Lower lobe of right lung (tissue), 2 donors: Measurements from ENCODE around the gene CDCA7L. TPM values are rescaled to one million over a fixed set of nuclear protein-coding genes. Genes with fewer than 3 reads are reported as not detected.
A peak's percentile ranks its signal among the peaks of the same experiment; 100 is the strongest.

ENCODE experiments used
- ATAC-seq, 2 donors: fragments of 200-7000 bp; cut with Tn5 transposase; one replicate each; pipeline ENCODE4 v1.9.1; 2020 to 2022; ENCODE audit warnings: mild to moderate bottlenecking in 2 of 2, moderate library complexity in 2 of 2
- DNase-seq: peaks from one replicate; pipeline ENCODE4 v3.0.0-alpha.2; 2020
- H3K27ac ChIP-seq: fragments of 200-600 bp; one replicate; pipeline ENCODE4 v1.8.0; 2022
- H3K27me3 ChIP-seq: fragments of 200-600 bp; one replicate; pipeline ENCODE4 v1.8.0; 2022; ENCODE audit warnings: low read depth
- H3K36me3 ChIP-seq: fragments of 200-600 bp; one replicate; pipeline ENCODE4 v1.8.0; 2022; ENCODE audit warnings: mild to moderate bottlenecking
- H3K4me1 ChIP-seq: fragments of 200-600 bp; one replicate; pipeline ENCODE4 v1.8.0; 2022
- H3K4me3 ChIP-seq: fragments of 200-600 bp; one replicate; pipeline ENCODE4 v1.8.0; 2022; ENCODE audit warnings: mild to moderate bottlenecking
- H3K9me3 ChIP-seq: fragments of 200-600 bp; one replicate; pipeline ENCODE4 v1.8.0; 2022
- intact Hi-C: fragments of 100-400 bp; cut with DNase I; formaldehyde crosslinking; loops from one replicate; pipeline ENCODE4 v1.11.0; 2022
- long read RNA-seq: library from polyadenylated mRNA; unstranded; transcript quantifications from one replicate; pipeline ENCODE4 v2.0.0, GENCODE V29; 2021
- total RNA-seq: library from RNA; stranded (reverse); fragmentation: NEBNext Ultra II Directional; extraction: Animal tissue kit (Norgen Biotek cat#: 25700); gene quantifications from one replicate; pipeline ENCODE4 v1.2.1, GENCODE V29; 2021
- TF ChIP-seq, protein P1 (sequence below): fragments of 200-600 bp; IDR thresholded peaks from one replicate; pipeline ENCODE4 v1.8.0; 2022; ENCODE audit warnings: antibody characterized with exemption, mild to moderate bottlenecking
- donor health status: DM: no; HTN: yes; CAD: no; lungs with severe emphysema.

CDCA7L gene
- 33.9 TPM for total RNA-seq
- long read RNA-seq, transcript CDCA7L-202 (9 exons, 1,830 nt): minor isoform, 9 of 83 reads
- long read RNA-seq, transcript CDCA7L-203 (10 exons, 3,066 nt): major isoform, 36 of 83 reads
- long read RNA-seq, partial matches to known transcripts: 5 of 83 reads
- long read RNA-seq, other reads (novel, unspliced or antisense): 32 of 83 reads

GRCh38 chr7:21945454-21946221 is at the start of gene CDCA7L:
Gene CDCA7L, minus strand, starts transcription at chr7:21945899. Its CDS starts 95 bp downstream, at chr7:21945804.
- ATAC-seq (peak; percentile 92 to 94), DNase-seq (peak; percentile 84)
- TF ChIP-seq, protein P1, sequence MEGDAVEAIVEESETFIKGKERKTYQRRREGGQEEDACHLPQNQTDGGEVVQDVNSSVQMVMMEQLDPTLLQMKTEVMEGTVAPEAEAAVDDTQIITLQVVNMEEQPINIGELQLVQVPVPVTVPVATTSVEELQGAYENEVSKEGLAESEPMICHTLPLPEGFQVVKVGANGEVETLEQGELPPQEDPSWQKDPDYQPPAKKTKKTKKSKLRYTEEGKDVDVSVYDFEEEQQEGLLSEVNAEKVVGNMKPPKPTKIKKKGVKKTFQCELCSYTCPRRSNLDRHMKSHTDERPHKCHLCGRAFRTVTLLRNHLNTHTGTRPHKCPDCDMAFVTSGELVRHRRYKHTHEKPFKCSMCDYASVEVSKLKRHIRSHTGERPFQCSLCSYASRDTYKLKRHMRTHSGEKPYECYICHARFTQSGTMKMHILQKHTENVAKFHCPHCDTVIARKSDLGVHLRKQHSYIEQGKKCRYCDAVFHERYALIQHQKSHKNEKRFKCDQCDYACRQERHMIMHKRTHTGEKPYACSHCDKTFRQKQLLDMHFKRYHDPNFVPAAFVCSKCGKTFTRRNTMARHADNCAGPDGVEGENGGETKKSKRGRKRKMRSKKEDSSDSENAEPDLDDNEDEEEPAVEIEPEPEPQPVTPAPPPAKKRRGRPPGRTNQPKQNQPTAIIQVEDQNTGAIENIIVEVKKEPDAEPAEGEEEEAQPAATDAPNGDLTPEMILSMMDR: no peak
- Histone ChIP-seq H3K9me3 (no peaks in the 10 kb centered on the region), H3K4me3 (peak within 1 kb of the TSS; percentile 75), H3K36me3 (no peaks in the 10 kb centered on the region), H3K27ac (peak within 1 kb of the TSS; percentile 83), H3K4me1 (peaks cover 23% of the 10 kb centered on the region), H3K27me3 (no peaks in the 10 kb centered on the region)
- intact Hi-C loops: no loop called here

DNA sequence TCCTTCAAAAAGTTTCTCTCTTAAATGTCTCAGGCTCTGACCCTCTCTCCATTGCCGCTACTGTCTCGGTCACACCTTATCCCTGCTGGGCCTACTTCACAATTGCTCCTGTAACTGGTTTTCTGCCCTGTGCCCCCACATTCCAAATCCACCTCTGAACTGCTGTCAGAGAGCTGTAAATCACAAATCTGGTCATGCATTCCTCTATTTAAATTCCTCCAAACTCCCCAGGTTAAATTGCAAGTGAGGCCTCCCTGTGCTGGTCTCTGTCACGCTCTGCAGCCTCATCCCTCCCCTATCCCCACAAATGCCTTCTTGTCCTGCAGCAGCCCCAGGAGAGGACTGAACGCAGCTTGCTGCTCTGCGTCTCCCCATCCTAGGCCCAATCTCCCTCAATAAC is 40.4 kb upstream of the CDCA7L start:
- ATAC-seq: no peak

DNA sequence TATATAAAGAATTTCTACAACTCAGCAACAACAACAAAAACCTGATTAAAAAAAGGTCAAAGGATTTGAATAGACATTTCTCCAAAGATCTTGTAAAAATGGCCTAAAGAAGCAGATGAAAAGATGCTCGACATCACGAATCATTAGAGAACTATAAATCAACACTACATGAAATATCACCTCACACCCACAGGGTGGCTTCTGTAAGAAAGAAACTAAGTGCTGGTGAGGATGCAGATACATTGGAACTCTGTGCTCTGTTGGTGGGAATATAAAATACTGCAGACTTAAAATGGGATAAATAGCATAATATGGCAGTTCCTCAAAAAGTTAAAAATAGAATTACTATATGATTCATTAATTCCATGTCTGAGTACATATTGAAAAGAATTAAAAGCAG is 38.3 kb upstream of the CDCA7L start:
- Histone ChIP-seq H3K27me3 (no peaks in the 10 kb centered on the region), H3K36me3 (no peaks in the 10 kb centered on the region), H3K27ac (no peak overlapping the region), H3K4me1 (no peaks in the 10 kb centered on the region), H3K4me3 (no peak overlapping the region), H3K9me3 (no peaks in the 10 kb centered on the region)
- no peak for DNase-seq
- no peak for ATAC-seq
- intact Hi-C loops: no loop called here
- TF ChIP-seq, protein P1: no peak

More for the DNA sequence above, 40.4 kb upstream of the CDCA7L start:
- Histone ChIP-seq H3K27me3 (no peaks in the 10 kb centered on the region), H3K4me1 (no peaks in the 10 kb centered on the region), H3K36me3 (no peaks in the 10 kb centered on the region), H3K27ac (no peak overlapping the region), H3K4me3 (no peak overlapping the region), H3K9me3 (no peaks in the 10 kb centered on the region)
- TF ChIP-seq, protein P1: no peak
- intact Hi-C loops: no loop called here
- DNase-seq: no peak

GRCh38 chr7:21983056-21983455 is 37.4 kb upstream of the CDCA7L start:
- H3K4me1 ChIP-seq: no peaks in the 10 kb centered on the region
- no peak overlapping the region for H3K4me3 ChIP-seq
- no peaks in the 10 kb centered on the region for H3K36me3 ChIP-seq
- ATAC-seq (no peak), DNase-seq (no peak)
- no peaks in the 10 kb centered on the region for H3K27me3 ChIP-seq
- intact Hi-C loops: no loop called here
- TF ChIP-seq, protein P1: no peak
- H3K27ac ChIP-seq: no peak overlapping the region
- H3K9me3 ChIP-seq: no peaks in the 10 kb centered on the region

GRCh38 chr7:21981524-21981923 is 35.8 kb upstream of the CDCA7L start:
- TF ChIP-seq, protein P1: no peak
- Histone ChIP-seq H3K36me3 (no peaks in the 10 kb centered on the region), H3K4me3 (no peak overlapping the region), H3K9me3 (no peaks in the 10 kb centered on the region), H3K27ac (no peak overlapping the region), H3K4me1 (no peaks in the 10 kb centered on the region), H3K27me3 (no peaks in the 10 kb centered on the region)
- ATAC-seq (no peak), DNase-seq (no peak)
- intact Hi-C loops: no loop called here
